Stimulated activated CD8-positive, alpha-beta memory T cell treated with anti-CD3 and anti-CD28 coated beads, Interleukin-2, amount 100 ng/mL, for 48 hours (primary cell): ENCODE data around the gene FNDC5.

Source experiments
- DNase-seq, 2 donors: peaks; one replicate each; pipeline ENCODE4 v3.0.0-alpha.2; 2020; ENCODE audit warnings: low read depth in 2 of 2

The FNDC5 gene

DNA sequence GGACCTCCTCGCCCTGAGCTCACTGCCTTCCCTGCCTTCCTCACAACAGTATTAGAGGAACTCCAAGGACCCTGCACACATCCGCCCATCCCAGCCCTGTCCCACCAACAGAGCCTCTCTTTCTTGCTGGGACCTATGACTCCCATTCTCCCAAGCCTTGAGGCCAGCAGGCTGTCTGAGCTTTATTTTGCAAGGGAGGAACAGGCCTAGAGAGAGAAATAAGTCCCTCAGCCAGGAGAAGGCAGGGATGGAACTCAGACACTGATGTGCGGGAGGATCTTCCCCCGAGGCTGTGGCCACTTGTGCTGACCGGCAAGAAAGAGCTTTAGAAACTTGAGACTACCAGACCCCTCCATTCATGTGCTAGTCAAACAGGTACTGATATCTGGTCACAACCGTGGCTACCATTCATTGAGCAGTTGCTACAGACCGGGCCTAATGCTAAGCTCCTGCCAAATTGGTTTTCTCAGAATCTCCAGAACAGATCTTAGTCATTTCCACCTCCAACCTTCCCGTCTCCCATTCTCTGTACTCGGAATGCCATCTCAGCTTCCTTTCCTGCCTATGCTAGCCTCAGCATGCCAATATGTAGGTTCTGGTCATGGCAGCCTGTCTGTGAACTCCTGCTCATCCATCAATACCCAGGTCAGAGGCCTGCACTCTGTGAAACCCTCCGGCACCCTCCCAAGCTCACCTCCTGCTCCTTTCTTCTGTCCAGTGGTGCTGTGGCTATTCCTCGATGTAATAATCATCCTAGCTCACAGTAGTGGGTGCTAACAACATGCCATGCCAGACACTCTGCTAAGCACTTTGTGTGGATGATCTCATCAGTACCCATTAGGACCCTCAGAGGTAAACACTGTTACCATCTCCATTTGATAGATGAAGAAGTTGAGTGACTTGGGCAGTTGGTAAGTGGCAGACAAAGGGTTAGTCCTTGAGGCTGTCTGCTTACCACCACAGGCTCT lies 26.7 kb upstream of the FNDC5 start:
- no peak for DNase-seq

DNA sequence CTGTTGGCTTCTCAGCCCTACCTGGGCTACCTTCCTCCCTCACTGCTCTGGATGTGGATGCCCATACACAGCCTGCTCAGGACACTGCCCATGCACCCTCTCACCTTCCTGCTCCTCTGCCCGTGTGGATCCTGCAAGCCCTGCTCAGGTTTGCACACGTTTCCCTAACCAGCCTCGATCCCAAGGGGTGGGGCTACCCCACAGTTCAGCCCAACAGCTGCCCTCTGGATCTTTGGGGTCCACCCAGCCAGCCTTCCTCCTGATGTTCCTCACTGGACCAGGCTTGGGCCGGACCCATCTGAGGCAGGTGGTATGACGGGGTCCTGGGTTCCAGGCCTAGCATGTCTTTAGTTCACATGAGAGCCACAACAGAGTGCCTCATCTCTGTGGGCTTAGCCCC lies 25.7 kb upstream of the FNDC5 start:
- DNase-seq: no peak

DNA sequence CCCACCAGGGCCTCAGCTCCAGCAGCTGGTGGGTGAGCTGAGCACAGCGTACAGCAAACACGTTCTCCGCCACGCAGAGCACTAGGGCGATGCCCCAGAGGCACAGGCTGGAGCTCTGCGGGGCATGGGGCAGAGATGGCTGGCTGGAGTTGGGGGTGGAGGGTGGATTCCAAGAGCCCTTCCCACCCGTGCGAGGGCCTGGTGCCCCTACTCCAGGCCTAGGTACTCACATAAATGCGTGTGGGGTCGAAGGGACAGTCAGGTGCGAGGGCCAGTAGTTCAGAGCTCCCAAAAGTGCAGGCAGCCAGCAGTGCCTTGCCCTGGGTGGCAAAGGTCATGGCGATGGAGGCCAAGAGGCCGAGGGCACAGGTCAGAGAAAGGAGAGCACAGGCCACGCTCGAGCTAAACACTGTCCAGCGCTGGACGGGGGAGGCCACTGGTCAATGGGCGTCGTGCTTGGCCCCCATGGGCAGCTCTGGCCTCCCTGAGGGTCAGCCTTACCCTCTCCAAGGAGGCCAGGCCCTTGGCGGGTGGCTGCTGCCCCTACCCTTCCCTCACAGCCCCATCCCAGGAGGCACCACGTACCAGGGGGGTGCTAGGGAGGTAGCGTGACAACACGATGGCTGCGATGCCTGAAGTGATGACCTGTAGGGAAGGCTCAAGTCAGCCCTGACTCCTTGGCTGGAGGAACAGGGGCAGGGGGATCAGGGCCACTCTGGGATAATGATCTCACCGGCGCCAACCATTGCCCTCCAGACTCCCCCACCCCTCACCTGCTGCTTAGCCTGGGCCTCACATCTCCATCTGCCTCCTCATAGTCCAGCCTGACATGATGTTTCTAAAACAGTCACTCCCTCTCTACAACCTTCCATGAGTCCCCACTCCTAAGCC lies 24.9 kb upstream of the FNDC5 start:
- no peak for DNase-seq

DNA sequence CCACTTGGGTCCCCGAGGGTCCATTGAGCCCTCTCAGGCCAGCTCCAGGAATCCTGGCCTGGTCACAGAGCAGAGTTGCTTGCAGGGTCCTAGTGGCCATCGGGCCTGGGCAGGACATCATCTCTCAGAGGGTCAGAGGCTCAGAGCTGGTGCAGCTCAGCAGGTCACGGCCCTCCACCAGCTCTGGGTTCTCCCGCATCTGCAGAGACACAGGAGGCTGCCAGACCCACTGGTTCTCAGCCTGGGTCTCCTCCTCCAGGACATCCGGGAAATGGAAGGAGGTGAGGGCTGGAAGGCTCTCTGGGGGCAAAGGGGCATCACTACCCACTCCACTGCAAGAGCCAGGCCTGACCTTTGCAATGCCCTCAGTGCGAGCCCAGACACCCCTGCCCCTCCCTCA lies 24.0 kb upstream of the FNDC5 start:
- no peak for DNase-seq

DNA sequence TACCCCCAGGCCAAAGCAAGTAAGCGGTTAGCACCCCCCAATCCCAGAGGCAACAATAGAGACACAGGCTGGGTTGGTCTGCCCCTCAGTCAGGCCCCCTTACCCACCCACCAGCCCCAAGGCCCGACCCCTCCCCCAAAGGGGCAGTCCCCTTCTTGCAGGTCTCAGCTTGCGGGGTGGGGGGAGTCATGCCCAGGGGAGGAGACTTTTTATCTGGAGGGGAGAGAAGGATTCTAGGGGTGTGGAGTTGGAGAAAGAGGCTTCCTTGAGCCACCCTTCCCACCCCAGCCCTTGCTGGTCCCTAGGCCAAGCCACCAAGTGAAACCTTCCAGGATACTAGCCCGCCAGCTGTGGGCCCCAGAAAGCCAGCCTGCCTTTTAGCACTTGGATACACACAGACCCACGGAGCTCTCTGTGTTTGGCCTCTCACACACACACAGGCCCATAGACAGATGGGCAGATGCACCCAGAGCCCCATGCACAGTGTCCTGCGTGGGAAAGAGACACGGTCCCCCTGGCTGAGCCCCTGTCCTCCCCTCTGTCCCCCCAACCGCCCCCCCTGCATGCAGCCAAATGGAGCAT lies 23.4 kb upstream of the FNDC5 start:
- DNase-seq: no peak

DNA sequence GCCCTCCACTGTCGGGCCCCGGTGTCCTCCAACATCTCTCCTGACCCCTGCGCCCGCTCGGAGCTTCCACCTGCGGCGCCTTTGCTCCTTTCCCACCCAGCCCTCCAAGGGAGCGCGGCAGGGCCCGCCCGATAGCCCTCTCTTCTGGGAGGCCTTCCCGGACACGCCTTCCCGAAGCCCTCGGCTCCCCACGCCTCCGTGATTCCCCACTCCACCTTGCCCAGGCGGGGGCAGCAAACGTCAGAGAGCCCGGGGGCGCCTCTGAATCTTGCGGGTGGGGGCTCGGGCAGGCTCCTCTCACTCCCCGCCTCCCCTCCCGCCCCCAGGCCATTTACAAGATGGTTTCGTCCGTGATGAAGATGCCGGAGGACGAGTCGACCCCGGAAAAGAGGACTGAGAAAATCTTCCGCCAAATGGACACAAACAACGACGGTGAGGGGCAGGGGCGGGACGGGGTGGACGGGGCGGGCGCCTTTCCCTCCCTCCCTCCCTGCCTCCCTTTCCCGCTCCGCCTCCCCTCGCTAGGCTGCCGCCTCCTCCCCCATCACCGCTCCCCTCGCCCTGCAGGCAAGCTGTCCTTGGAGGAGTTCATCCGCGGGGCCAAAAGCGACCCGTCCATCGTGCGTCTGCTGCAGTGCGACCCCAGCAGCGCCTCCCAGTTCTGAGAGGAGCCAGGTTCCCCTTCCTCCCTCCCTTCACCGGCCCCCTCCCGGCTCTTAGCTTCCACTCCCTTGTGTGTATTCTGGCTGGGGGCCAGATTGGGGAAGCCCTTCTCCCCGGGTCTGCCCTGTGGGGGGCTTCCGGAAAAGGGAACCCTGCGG lies 22.7 kb upstream of the FNDC5 start:
- DNase-seq: no peak

DNA sequence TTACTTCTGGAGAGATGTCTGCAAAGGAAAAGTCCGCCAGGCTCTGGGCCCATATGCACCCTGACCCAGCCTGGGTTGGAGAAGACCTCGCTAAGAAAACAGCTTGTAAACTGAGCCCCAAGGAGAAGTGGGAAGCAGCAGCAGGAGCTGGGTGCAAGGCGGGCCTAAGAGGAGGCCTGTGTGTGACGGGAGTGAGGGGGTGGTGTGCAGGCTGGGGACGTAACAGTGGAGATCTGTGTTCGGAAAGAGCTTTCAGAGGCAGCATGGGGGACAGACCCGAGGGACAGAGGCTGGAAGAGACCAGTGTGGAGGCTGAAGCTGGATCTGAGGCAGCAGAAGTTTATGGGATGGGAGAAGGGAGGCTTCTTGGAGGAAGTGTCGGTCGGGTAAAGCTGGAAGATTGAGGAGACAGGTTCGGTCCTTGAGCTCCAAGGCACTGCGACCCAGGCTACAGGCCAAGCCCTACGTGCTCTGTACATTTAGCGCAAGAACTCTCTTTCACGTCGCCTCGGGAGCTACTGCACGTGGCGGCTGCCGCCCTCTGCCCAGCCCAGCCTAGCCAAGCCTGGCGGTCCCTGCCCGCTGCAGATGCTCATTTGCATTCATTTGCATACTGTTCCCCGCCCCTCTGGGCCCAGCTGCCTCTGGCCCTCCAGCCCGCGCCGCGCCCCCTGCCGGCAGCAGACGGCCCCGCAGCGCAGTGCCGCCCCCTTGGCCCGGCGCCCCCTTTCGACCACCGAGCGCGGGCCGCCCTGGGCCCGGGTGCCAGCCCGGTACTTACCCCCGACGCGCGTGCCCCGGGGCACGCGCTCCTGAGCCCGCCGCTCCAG lies 21.9 kb upstream of the FNDC5 start:
- peak; percentile 38 to 45 for DNase-seq

DNA sequence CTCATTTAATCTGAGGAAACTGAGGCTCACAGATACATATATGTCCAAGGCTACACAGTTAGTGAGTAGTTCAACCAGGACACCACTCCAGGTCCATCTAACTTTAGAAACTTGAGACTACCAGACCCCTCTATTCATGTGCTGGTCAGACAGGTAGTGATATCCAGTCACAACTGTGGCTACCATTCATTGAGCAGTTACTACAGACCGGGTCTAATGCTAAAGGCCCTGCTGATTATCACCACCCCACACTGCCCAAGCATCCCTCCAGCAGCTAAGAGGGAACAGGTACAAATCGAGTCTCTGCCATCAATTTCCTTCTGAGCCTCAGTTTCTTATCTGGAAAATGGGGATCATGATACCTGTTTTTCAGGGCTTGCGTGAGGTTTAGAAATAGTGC lies 20.9 kb upstream of the FNDC5 start:
- no peak for DNase-seq

DNA sequence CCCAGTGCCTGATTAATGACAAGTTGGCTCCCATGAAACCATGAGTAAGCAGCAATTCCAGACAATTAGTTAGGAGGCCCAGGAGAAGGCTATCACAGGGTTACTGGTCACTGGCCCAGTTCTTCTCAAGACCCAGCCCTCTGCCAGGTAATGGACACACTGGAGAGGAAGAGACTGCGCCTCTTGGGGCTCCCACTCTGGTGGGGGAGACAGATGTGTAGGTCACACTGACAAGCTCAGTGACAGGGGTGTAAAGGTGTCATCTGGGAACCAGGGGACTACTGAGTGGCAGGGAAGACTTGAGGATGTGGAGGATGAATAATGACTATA lies 20.5 kb upstream of the FNDC5 start:
- no peak for DNase-seq

DNA sequence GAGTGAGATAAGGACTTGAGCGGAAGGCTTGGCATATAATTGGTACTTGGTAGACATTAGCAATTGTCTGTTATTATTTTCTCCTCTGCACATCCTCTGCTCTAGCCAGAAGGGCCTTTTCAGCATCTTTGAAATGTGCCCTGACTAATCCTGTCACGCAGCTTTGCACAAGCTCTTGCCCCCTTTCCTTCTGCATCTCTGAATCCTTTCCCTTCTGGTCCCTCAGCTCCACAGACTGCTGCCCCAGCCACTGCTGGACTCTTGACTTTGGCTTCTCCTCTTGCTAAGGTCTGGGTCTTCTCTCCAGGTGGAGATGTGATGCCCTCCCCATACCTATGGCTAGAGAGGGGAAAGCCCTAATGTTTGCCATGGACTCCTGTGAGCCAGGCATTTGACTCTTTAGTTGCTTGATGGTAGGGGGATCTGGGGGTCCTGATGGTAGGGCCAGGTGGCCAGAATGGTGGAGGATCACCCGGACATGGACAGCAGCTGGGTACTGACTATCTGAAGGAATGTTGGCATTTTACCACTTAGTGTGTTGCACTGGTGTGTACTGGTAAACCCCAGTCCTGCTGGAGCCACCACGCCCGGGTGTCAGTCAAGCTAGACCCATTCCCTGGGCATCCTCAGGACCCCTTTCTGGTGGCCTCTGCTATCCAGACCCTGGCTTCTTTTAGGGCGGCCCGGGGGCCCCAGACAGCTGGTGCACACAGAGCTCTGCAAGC lies 20.0 kb upstream of the FNDC5 start:
- no peak for DNase-seq

DNA sequence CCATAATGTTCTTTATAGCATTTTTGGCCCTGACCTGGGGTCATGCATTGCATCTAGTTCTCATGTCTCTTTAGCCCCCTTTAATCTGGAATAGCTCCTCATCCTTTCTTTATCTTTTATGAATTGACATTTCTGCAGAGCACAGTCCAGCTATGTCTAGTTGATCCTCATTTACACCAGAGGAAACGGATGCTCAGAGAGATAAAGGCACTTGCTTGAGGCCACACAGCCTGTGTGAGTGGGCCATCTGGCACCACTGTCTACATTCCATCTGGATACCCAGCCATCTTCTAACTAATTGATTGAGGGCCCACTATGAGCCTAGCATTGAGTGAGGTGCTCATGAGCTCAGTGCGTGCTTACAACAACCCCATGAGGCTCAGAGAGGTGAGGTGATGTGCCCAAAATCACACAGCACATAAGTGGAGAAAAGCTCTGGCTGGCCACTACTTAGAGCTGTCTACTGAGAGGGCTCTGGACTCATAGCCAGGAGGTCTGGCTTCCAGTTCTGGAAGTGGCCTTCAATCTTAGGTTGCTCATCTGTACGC lies 19.1 kb upstream of the FNDC5 start:
- DNase-seq: no peak

DNA sequence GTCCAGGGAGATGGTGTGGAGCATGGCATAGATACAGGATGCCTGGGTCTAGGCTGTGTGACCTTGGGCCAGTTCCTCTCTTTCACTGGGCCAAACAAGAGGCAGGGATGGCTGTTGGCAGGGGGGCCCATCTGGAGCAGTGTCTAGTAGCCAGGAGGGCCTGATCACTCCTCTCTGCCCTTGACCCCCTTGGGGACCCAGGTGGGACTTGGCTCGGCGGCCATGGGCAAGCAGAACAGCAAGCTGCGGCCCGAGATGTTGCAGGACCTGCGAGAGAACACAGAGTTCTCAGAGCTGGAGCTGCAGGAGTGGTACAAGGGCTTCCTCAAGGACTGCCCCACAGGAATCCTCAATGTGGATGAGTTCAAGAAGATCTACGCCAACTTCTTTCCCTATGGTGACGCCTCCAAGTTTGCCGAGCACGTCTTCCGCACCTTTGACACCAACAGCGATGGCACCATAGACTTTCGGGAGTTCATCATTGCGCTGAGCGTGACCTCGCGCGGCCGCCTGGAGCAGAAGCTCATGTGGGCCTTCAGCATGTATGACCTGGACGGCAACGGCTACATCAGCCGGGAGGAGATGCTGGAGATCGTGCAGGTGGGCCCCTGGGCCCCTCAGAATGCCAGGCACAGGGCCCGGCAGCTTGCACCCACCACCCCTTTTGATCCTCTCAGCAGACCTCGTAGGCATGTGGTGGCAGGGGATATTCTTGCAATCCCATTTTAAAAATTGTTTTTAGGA lies 18.1 kb upstream of the FNDC5 start:
- no peak for DNase-seq

DNA sequence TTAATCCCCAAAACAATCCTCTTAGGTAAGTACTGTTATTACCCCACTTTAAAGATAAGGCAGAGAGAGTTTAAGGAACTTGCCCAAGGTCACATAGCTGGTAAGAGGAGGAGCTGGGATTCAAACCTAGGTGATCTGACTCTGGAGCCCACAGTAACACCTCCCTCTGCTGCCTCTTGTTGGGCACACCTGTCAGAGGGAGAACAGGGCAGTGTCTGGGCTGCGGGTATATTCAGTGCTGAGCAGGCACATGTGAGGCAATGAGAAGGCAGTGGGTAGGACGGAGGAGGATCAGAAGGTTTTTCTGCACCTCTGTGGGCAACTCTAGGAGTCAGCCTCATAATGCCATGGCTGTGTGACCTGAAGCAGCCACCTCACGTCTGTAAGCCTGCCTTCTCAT lies 17.4 kb upstream of the FNDC5 start:
- DNase-seq: no peak

DNA sequence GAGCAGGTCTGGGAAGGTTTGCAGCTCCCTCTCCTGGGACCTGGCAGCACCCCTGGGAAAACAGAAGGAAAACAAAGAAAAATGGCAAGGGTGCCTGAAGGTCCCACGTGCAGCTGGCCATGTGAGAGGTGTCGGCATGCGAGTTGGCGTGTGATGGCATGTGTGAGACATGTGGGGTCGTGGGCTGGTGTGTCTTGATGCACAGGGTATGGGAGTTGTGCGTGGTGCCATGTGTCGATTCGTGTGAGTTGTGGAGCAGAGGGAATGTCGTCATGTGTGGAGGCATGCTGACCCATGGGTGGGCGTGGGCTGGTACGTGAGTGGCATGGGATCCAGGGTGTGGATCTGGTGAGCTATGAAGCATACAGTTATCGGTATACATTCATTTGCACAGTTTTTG lies 16.9 kb upstream of the FNDC5 start:
- no peak for DNase-seq

DNA sequence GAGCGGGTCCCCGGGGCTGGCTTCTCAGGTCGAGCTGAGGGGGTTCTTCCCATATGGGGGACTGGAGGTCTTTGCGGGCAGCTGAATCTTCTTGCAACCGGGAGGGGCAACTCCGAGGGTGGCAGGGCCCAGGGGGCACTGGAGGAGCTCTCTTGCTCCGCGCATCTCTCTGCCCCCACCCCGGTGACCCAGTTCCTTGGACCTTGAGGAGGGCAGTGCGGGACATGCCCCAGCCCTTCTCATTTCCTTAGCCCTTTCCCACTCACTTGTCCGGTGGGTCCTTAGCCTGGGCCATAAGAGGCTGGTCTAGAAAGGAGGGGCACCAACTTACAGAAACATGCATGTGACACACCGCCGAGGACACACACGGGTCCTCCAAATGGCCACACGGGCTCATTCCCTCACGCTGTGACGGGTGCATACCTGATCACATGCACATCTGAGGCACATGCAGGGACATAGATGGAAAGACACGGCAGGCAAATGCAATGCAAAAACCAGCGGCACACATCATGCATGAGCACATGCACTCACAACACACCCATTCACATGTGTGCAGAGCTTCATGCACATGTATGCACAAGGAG lies 16.2 kb upstream of the FNDC5 start:
- no peak for DNase-seq

DNA sequence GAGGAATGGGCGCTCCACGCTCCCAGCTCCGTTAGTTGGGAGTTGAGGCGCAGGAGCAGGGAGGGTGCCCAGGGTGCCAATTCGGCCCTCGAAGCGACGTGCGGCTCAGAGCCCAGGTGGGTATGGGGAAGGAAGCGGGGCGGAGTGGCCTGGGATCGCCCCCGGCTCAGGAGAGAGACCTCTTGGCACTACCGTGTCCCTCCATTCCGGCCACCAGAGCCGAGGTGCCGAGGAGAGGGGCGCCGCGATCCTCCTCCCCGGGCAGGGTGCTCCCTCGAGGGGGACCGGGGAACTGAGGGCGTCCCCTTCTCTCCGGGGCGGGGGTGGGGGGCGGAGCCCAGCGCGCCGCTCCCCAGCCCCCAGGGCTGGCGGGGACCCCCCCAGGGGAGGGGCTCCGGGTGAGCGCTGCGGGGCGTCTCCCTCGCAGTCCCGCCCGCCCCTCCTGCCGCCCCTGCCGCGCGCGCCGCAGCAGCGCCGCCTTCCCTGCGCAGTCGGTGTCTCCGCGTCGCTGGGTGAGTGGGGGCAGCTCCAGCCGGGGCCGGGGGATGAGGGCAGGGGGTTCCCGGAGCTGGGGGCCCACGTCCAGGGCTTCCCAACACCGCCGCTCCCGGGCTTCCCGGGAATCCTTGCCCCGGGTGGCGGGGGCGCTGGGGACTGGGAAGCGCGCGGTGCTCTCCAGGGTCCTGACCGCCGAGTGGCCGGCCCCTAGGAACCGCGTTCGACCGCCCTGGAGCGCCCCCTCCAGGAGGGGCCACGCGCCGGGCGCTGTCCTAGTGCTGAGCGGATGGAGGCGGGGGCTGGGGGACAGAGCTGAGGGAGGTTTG lies 15.5 kb upstream of the FNDC5 start, which contains the start of gene HPCA:
HPCA (plus strand) TSS at position 488 of the 824 bp plus-strand sequence. CDS start 2,408 bp downstream, outside the sequence.
- DNase-seq: peak; percentile 27 to 40

DNA sequence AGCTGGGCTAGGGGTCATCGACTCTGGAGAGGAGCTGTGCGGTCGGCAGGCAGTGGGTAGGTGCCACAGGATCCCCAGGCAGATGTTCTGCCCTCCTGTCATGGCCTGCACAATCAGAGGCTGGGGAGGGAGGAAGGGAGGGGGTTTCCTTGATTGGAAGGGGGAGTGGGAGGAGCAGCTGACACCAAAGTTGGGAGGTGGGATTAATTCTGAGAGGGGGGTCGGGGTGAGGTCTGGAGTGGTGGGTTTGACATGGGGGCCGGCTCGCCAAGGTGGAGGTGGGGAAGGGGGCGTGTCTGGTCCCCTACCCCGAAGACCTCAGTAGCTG lies 14.9 kb upstream of the FNDC5 start:
- no peak for DNase-seq

DNA sequence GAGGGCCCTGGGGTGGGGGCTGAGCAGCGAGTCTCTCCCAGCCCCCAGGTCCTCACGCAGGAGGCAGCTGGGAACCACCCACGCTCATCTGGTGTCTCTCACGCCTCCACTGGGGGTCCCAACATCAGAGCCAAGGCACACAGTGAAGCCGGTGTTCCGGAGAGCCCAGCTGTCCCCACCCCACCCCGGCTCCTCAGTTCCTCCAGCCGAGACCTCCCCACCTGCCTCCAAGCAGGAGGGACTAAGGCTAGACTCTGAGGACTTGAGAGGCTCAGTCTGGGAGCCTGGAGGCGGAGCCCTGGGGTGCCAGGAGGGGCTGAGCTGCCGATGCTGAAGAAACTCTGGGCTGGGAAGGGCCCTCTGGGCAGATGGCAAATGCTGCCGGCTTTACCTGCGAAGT lies 14.0 kb upstream of the FNDC5 start:
- no peak for DNase-seq
